WI38 (cell line): Measurements from ENCODE around the gene CNIH3.

ENCODE experiments used
- H3K4me3 ChIP-seq: 2 replicates; pipeline ENCODE4 v1.5.1; 2011; ENCODE audit warnings: low read depth, mild to moderate bottlenecking, control low read depth, low read length
- TF ChIP-seq, protein P1 (sequence below): IDR thresholded peaks from 2 replicates; pipeline ENCODE4 v1.5.1; 2012; ENCODE audit warnings: low read depth, mild to moderate bottlenecking, control low read depth, low read length

CNIH3 gene

GRCh38 chr1:224624432-224624831, 8.3 kb downstream of the CNIH3 start:
- TF ChIP-seq, protein P1, sequence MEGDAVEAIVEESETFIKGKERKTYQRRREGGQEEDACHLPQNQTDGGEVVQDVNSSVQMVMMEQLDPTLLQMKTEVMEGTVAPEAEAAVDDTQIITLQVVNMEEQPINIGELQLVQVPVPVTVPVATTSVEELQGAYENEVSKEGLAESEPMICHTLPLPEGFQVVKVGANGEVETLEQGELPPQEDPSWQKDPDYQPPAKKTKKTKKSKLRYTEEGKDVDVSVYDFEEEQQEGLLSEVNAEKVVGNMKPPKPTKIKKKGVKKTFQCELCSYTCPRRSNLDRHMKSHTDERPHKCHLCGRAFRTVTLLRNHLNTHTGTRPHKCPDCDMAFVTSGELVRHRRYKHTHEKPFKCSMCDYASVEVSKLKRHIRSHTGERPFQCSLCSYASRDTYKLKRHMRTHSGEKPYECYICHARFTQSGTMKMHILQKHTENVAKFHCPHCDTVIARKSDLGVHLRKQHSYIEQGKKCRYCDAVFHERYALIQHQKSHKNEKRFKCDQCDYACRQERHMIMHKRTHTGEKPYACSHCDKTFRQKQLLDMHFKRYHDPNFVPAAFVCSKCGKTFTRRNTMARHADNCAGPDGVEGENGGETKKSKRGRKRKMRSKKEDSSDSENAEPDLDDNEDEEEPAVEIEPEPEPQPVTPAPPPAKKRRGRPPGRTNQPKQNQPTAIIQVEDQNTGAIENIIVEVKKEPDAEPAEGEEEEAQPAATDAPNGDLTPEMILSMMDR, result no peak
- H3K4me3 ChIP-seq, result no peak overlapping the region

- TF ChIP-seq, protein P1, result no peak
- H3K4me3 ChIP-seq, result no peak overlapping the region
Measured at GRCh38 chr1:224626042-224626441, 9.9 kb downstream of the CNIH3 start.

GRCh38 chr1:224629965-224630364, 13.8 kb downstream of the CNIH3 start:
- TF ChIP-seq, protein P1, result no peak
- H3K4me3 ChIP-seq, result no peak overlapping the region

DNA sequence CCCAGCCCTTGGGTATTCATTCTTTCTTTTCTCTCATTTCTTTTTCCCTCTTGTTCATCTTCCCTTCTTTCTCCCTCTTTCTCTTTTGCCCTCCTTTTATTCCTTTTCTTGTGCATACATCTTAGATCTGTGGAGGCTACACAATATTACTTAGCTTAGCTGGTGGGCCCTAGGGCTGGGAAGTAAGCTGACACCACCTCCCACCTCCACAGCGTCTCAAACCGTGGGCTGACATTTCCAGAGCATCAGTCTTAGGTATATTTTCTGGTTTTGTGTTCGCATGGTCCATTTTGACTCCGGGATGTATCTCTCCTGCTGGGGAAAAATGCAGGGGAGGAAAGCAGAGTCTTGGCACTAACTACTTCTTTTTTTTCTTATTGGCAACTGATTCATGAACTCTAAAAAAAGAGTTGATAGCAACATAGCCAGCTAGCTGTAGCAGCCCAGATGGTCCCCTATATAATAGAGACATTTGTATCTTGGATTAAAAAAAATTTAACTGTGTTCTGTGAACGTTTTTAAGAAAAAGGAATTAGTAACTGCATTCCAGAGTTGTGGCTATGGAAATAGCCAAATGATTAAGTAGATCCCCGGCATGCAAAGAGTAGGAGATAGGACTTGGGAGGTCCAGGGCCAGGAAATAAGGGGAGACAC, 15.5 kb downstream of the CNIH3 start:
- no peak overlapping the region for H3K4me3 ChIP-seq
- TF ChIP-seq, protein P1, result no peak

DNA sequence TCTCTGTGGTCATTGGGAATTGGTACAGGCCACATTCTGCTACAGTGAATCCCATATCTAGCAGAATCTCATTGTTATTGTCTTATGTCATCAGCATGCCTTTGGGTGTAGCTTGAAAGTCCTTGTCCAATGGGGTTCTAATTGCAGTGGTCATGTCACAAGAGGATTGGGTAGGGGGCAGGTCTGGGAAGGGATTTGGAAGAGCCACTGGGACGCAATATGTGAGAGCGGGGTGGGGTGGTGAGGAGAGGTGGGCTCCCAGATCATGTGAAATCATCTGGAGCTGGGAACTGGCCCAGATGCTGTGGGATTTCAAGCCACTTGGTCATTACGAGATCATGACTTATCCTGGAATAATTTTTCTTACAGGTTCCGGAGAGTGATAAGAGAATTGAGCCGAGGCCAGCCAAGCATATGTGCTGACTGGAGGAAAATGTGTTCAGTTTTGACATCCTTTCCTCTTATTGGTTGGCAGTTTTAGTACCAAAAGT, 16.3 kb downstream of the CNIH3 start:
- no peak overlapping the region for H3K4me3 ChIP-seq
- TF ChIP-seq, protein P1, result no peak

GRCh38 chr1:224632921-224633321, 16.8 kb downstream of the CNIH3 start:
- H3K4me3 ChIP-seq, result no peak overlapping the region
- TF ChIP-seq, protein P1, result no peak

DNA sequence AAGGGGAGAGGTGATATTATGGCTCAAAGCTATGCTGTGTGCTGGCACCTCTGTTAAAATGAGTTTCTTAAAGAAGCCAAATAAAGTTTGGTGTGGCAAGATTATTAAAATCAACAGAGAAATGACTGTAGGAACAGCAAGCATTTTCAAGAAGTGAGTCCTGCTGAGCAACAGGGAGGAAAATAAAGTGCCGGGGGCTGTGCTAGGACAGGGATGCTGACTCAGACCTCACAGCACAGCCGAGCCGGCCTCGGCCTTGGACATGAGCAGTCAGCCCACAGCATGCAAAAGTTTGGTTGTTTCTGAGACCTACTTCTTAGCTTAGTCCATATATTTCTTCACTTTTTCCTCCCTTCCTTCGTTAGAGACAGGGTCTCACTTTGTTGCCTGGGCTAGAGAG, 19.2 kb downstream of the CNIH3 start:
- no peak overlapping the region for H3K4me3 ChIP-seq
- TF ChIP-seq, protein P1, result no peak
